ENCODE measurements around the gene NMD3.

The NMD3 gene

GRCh38 chr3:161291191-161291901 is 70.2 kb downstream of the NMD3 start:
- no peak for TF ChIP-seq TAF1 (IDR thresholded peaks at IDR 0.05; ENCODE audit: borderline replicate concordance, low read depth, low read length)
- no peak for TF ChIP-seq POLR2AphosphoS5 (IDR thresholded peaks at IDR 0.05; ENCODE audit: low read depth, low read length)
- TF ChIP-seq POLR2A (IDR thresholded peaks at IDR 0.05; ENCODE audit: low read depth, low read length): no peak
- DNase-seq (ENCODE audit: insufficient read length) (no peak), FAIRE-seq (no peak)

- FAIRE-seq: no peak
- no peak for DNase-seq (ENCODE audit: insufficient read length)
- TF ChIP-seq POLR2AphosphoS5 (IDR thresholded peaks at IDR 0.05; ENCODE audit: low read depth, low read length) (no peak), TAF1 (IDR thresholded peaks at IDR 0.05; ENCODE audit: borderline replicate concordance, low read depth, low read length) (no peak), POLR2A (IDR thresholded peaks at IDR 0.05; ENCODE audit: low read depth, low read length) (no peak)
These were observed 72.3 kb downstream of the NMD3 start for GRCh38 chr3:161293381-161293780.

- DNase-seq (ENCODE audit: insufficient read length) (no peak), FAIRE-seq (no peak)
- no peak for TF ChIP-seq TAF1 (IDR thresholded peaks at IDR 0.05; ENCODE audit: borderline replicate concordance, low read depth, low read length)
- TF ChIP-seq POLR2A (IDR thresholded peaks at IDR 0.05; ENCODE audit: low read depth, low read length): no peak
- no peak for TF ChIP-seq POLR2AphosphoS5 (IDR thresholded peaks at IDR 0.05; ENCODE audit: low read depth, low read length)
These were observed 74.2 kb downstream of the NMD3 start for GRCh38 chr3:161295325-161295724.

GRCh38 chr3:161296814-161297213 is 75.7 kb downstream of the NMD3 start:
- DNase-seq (ENCODE audit: insufficient read length) (no peak), FAIRE-seq (no peak)
- no peak for TF ChIP-seq TAF1 (IDR thresholded peaks at IDR 0.05; ENCODE audit: borderline replicate concordance, low read depth, low read length)
